ENCODE results near the gene CACNA1F. TPM values are rescaled to one million over a fixed set of nuclear protein-coding genes. Genes with fewer than 3 reads are reported as not detected.

The CACNA1F gene
- total RNA-seq, 4 donors from 2014 or later = 0.32 to 2.8 (median 0.96) TPM; not detected in 1

DNA sequence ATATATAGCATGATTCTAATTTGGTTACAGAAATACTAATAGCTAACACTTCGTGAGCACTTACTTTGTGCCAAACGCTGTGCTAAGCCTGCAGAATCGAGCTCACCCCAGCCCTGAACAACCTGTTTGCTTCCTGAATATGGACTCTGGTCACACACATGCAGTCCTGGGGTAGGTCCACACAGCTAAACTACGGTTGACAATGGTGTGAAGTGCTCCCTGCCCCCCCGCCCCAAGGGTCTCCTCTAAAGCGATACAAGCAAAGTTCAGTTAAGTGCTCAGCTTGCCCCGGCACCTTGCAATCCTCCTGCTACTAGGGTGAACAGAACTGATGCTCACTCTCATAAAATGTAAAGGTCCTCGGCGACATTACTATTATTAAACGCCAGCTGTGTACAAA is 30.5 kb upstream of the CACNA1F start:
- intact Hi-C loops (cut with DNase I; ENCODE audit: low total_unique reads) (no loop called here), in situ Hi-C loops (cut with MboI; ENCODE audit: low pct_ligation_motif_present in 1 of 4, low pct_unique_long_range_greater_than_20kb in 1 of 4, low sequenced_read_pairs in 3 of 4) (no loop called here)
- 81 to 100% methylated on average over 1 to 10 of the region's 10 CpGs for WGBS, 2 donors (ENCODE audit: low coverage in 1 of 2)

DNA sequence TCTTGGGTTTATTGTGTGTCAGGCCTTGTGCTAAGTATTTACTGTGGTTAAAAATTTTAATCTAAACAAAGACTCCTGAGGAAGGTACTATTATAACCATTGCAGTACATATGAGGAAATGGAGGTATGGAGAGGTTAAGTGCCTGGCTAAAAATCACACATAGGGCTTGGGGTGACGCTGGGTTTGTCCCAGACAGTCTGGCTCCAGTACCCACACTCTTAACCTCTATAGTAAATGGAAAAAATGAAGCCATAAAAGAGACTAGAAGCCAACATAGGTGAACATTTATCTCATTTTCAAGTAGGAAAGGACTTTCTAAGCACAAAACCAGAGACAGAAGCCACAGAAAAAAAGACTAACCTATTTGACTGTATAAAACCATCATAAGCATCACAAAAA is 29.5 kb upstream of the CACNA1F start:
- WGBS, 2 donors (ENCODE audit: low coverage in 1 of 2) = 32% methylated on average over 1 of the region's 1 CpG; no CpG with 5 or more reads in 1 of the 2 donors
- Histone ChIP-seq H3K27me3 (no peaks in the 10 kb centered on the region), H3K4me1 (no peaks in the 10 kb centered on the region), H3K27ac (no peak overlapping the region), H3K36me3 (no peaks in the 10 kb centered on the region), H3K9me3 (no peaks in the 10 kb centered on the region), H3K4me3 (no peak overlapping the region)
- DNase-seq = no peak
- no peak for TF ChIP-seq POLR2A (IDR thresholded peaks at IDR 0.05)
- no peak for TF ChIP-seq EP300 (IDR thresholded peaks at IDR 0.05; ENCODE audit: low read depth)
- no peak for TF ChIP-seq POLR2AphosphoS5 (IDR thresholded peaks at IDR 0.05)
- TF ChIP-seq, protein P1, sequence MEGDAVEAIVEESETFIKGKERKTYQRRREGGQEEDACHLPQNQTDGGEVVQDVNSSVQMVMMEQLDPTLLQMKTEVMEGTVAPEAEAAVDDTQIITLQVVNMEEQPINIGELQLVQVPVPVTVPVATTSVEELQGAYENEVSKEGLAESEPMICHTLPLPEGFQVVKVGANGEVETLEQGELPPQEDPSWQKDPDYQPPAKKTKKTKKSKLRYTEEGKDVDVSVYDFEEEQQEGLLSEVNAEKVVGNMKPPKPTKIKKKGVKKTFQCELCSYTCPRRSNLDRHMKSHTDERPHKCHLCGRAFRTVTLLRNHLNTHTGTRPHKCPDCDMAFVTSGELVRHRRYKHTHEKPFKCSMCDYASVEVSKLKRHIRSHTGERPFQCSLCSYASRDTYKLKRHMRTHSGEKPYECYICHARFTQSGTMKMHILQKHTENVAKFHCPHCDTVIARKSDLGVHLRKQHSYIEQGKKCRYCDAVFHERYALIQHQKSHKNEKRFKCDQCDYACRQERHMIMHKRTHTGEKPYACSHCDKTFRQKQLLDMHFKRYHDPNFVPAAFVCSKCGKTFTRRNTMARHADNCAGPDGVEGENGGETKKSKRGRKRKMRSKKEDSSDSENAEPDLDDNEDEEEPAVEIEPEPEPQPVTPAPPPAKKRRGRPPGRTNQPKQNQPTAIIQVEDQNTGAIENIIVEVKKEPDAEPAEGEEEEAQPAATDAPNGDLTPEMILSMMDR (IDR thresholded peaks at IDR 0.05) = no peak
- in situ Hi-C loops (cut with MboI; ENCODE audit: low pct_ligation_motif_present in 1 of 4, low pct_unique_long_range_greater_than_20kb in 1 of 4, low sequenced_read_pairs in 3 of 4) = no loop called here
- intact Hi-C loops (cut with DNase I; ENCODE audit: low total_unique reads) = no loop called here

More for the DNA sequence above, 30.5 kb upstream of the CACNA1F start:
- no peak for DNase-seq
- H3K36me3 ChIP-seq = no peaks in the 10 kb centered on the region
- H3K4me3 ChIP-seq = no peak overlapping the region
- H3K9me3 ChIP-seq = no peaks in the 10 kb centered on the region
- H3K27me3 ChIP-seq = no peaks in the 10 kb centered on the region
- H3K27ac ChIP-seq = no peak overlapping the region
- H3K4me1 ChIP-seq = peaks cover 0 to 3% (median 0%) of the 10 kb centered on the region in 4 donors
- TF ChIP-seq, protein P1 (IDR thresholded peaks at IDR 0.05) = no peak
- TF ChIP-seq EP300 (IDR thresholded peaks at IDR 0.05; ENCODE audit: low read depth) = no peak
- TF ChIP-seq POLR2A (IDR thresholded peaks at IDR 0.05) = no peak
- TF ChIP-seq POLR2AphosphoS5 (IDR thresholded peaks at IDR 0.05) = no peak

DNA sequence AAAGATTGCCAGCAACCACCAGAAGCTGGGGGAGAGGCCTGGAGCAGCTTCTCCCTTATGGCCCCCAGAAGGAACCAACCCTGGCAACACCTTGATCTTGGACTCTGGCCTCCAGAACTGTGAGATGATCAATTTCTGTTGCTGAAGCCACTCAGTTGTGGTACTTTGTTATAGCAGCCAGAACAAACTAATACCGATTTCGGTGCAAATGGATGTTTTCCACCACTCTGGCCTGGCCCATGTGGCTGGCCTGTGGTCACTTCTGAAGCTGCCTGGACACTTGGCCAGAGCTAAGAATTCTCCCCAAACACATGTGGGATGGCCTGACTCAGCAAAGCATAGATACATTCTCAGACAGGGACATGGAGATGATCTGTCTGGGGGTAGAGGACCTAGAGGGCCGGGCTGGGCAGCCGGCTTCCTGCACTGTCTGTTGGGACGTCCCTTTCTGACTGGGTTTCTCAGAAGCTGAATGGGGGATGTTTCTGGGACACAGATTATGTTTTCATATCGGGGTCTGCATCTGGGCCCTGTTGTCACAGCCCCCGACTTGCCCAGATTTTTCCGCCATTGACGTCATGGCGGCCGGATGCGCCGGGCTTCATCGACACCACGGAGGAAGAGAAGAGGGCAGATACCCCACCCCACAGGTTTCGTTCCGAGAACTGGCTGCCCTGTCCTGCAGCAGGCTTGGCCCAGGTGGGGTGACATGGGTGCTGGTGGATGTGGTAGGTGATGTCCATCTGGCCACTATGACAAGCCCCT is 27.3 kb upstream of the CACNA1F start:
- H3K27me3 ChIP-seq = no peaks in the 10 kb centered on the region
- no peaks in the 10 kb centered on the region for H3K36me3 ChIP-seq
- H3K4me1 ChIP-seq = no peaks in the 10 kb centered on the region
- H3K4me3 ChIP-seq = no peak overlapping the region
- WGBS, 2 donors (ENCODE audit: low coverage in 1 of 2) = 97% methylated on average over 5 of the region's 17 CpGs; no CpG with 5 or more reads in 1 of the 2 donors
- intact Hi-C loops (cut with DNase I; ENCODE audit: low total_unique reads) (no loop called here), in situ Hi-C loops (cut with MboI; ENCODE audit: low pct_ligation_motif_present in 1 of 4, low pct_unique_long_range_greater_than_20kb in 1 of 4, low sequenced_read_pairs in 3 of 4) (no loop called here)
- no peak overlapping the region for H3K27ac ChIP-seq
- TF ChIP-seq EP300 (IDR thresholded peaks at IDR 0.05; ENCODE audit: low read depth) (no peak), POLR2AphosphoS5 (IDR thresholded peaks at IDR 0.05) (no peak), POLR2A (IDR thresholded peaks at IDR 0.05) (no peak)
- TF ChIP-seq, protein P1 (IDR thresholded peaks at IDR 0.05) = no peak
- DNase-seq = no peak
- no peaks in the 10 kb centered on the region for H3K9me3 ChIP-seq

DNA sequence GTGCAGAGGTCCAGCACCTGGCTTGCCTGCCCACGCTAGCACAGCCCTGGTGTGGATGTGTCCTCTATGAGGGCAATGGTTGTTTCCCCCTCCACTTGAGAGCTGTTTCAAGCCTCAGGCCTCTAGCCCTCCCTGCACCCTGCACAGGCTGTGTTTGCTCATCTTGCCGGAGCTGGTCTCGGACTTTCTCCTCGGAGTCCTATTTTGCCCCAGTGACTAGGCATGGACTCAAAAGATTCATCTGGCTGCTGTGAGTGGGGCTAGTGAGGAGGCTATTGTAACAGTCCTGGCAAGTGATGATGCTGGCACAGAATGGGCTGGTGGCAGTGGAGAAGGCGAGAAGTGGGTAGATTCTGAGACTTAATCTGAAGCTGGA is 25.6 kb upstream of the CACNA1F start:
- no peaks in the 10 kb centered on the region for H3K36me3 ChIP-seq
- no peaks in the 10 kb centered on the region for H3K4me1 ChIP-seq
- intact Hi-C loops (cut with DNase I; ENCODE audit: low total_unique reads) (no loop called here), in situ Hi-C loops (cut with MboI; ENCODE audit: low pct_ligation_motif_present in 1 of 4, low pct_unique_long_range_greater_than_20kb in 1 of 4, low sequenced_read_pairs in 3 of 4) (no loop called here)
- H3K27me3 ChIP-seq = no peaks in the 10 kb centered on the region
- DNase-seq = no peak
- WGBS, 2 donors (ENCODE audit: low coverage in 1 of 2) = 85% methylated on average over 5 of the region's 5 CpGs; no CpG with 5 or more reads in 1 of the 2 donors
- no peak overlapping the region for H3K4me3 ChIP-seq
- no peaks in the 10 kb centered on the region for H3K9me3 ChIP-seq
- TF ChIP-seq EP300 (IDR thresholded peaks at IDR 0.05; ENCODE audit: low read depth) = no peak
- TF ChIP-seq POLR2A (IDR thresholded peaks at IDR 0.05) = no peak
- TF ChIP-seq, protein P1 (IDR thresholded peaks at IDR 0.05) = no peak
- no peak for TF ChIP-seq POLR2AphosphoS5 (IDR thresholded peaks at IDR 0.05)
- H3K27ac ChIP-seq = no peak overlapping the region
